Endothelial cell of hepatic sinusoid (primary cell): Measurements from ENCODE around the gene RNU2-1.
"Not testable (repeated sequence)": the region's sequence is repeated elsewhere in the genome, so short reads cannot be mapped to it uniquely, and the experiment has no call there.

Experiments used
- in situ Hi-C: cut with HindIII; loops from 2 replicates; pipeline ENCODE4 v1.10.0; 2017; ENCODE audit warnings: low sequenced_read_pairs

Gene RNU2-1

GRCh38 chr17:43233877-43234276, at the start of gene RNU2-1:
Gene RNU2-1, minus strand, starts transcription at chr17:43233977.
- in situ Hi-C loops: not testable (repeated sequence)

- in situ Hi-C loops: not testable (repeated sequence)
Measured at GRCh38 chr17:43272914-43273313, 39.1 kb upstream of the RNU2-1 start.

DNA sequence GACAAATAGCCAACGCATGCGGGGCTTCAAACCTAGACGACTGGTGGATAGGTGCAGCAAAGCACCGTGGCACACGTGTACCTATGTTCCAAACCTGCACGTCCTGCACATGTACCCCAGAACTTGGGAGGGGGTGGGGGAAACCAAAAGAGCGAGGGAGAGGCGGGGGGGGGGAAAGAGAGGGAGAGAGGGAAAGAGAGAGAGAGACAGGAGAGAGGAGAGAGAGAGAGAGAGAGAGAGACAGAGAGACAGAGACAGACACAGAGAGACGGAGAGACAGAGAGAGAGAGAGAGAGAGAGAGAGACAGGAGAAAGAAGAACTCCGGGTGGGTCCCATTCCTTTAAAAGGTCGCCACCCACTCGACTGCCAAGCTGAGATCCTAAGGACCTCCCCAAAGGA, 38.7 kb upstream of the RNU2-1 start:
- in situ Hi-C loops: not testable (repeated sequence)

DNA sequence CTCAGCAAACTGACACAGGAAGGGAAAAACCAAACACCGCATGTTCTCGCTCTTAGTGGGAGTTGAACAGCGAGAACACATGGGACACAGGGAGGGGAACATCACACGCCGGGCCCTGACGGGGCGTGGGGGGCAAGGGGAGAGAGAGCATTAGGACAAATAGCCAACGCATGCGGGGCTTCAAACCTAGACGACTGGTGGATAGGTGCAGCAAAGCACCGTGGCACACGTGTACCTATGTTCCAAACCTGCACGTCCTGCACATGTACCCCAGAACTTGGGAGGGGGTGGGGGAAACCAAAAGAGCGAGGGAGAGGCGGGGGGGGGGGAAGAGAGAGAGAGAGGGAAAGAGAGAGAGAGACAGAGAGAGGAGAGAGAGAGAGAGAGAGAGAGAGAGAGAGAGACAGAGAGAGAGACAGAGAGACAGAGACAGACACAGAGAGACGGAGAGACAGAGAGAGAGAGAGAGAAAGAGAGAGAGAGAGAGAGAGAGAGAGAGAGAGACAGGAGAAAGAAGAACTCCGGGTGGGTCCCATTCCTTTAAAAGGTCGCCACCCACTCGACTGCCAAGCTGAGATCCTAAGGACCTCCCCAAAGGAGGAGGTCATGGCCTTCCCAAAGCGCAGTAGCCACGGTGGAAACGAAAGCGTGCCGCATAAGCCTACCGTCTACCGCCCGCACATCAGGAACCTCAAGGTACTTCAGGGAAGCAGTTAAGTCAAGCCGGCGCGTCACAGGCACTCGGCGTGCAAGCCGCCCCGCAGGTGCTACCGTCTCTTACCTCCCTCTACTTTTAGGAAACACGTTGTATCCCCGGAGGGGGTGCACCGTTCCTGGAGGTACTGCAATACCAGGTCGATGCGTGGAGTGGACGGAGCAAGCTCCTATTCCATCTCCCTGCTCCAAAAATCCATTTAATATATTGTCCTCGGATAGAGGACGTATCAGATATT, 37.1 kb upstream of the RNU2-1 start:
- in situ Hi-C loops: not testable (repeated sequence)

DNA sequence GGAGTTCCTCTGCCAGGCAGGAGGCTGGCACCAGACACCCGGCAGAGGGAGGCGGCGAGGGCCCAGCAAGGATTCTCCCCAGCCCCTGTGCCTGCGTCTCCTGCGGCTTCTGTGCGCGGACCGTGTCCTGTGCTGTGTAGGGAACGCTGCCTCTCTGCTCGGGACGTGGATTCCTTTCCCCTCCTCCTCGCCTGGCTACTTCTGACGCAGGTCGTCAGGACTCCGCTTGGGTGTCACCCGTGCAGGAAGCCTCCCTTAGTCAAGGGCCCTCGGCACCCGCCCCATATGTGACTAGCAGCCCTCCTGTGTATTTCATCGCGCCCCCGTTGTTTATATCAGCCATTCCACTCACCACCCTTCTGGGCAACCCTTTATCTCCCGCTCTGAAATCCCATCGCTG, 12.7 kb upstream of the RNU2-1 start:
- in situ Hi-C loops: not testable (repeated sequence)

GRCh38 chr17:43240596-43241352, 7.0 kb upstream of the RNU2-1 start:
- in situ Hi-C loops: not testable (repeated sequence)

DNA sequence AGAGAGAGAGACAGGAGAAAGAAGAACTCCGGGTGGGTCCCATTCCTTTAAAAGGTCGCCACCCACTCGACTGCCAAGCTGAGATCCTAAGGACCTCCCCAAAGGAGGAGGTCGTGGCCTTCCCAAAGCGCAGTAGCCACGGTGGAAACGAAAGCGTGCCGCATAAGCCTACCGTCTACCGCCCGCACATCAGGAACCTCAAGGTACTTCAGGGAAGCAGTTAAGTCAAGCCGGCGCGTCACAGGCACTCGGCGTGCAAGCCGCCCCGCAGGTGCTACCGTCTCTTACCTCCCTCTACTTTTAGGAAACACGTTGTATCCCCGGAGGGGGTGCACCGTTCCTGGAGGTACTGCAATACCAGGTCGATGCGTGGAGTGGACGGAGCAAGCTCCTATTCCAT, 5.8 kb upstream of the RNU2-1 start:
- in situ Hi-C loops: not testable (repeated sequence)

DNA sequence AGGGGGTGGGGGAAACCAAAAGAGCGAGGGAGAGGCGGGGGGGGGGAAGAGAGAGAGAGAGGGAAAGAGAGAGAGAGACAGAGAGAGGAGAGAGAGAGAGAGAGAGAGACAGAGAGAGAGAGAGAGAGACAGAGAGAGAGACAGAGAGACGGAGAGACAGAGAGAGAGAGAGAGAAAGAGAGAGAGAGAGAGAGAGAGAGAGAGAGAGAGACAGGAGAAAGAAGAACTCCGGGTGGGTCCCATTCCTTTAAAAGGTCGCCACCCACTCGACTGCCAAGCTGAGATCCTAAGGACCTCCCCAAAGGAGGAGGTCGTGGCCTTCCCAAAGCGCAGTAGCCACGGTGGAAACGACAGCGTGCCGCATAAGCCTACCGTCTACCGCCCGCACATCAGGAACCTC, 514 bp downstream of the RNU2-1 start:
- in situ Hi-C loops: not testable (repeated sequence)

- in situ Hi-C loops: not testable (repeated sequence)
Measured at GRCh38 chr17:43232021-43232699, 1.6 kb downstream of the RNU2-1 start.

GRCh38 chr17:43231205-43232020, 2.4 kb downstream of the RNU2-1 start:
- in situ Hi-C loops: not testable (repeated sequence)

DNA sequence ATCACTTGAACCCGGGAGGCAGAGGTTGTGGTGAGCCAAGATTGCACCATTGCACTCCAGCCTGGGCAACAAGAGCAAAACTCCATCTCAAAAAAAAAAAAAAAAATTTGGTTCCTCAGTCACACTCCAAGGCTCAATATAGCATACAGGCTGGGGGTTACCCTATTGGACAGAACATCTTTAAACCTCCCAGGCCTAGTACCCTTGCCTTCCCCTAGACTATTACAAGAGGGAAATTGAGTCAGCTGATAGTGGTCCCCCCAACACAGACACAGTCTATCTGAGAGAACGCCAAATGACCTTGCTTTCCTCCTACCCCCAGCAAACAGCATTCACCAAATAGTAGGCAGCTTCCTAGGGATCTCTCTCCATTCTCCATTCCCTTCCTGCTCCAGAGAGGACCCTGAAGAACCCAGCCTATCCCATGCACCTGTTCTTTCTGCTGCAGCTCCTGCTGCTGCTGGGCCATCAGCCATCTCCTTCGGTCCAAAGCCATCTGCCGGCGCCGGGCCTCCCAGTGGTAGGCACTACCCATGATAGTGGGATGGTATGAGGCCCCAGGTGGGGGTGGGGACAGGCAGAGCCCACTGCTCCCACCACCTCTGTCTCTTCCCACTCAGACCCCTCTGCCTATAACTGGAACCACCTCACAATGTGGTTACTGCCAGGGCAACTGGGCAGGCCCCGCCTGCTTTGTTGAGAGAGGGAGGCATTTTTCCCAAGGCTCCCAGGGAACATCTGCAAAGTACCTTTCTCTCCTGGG, 5.6 kb downstream of the RNU2-1 start, which contains the start of gene CCDC200:
Gene CCDC200, minus strand, starts transcription at position 604 of the 763 bp plus-strand sequence. Its CDS starts 69 bp downstream, at position 535.
- in situ Hi-C loops: not testable (repeated sequence)

- in situ Hi-C loops: no loop called here
Measured at GRCh38 chr17:43226393-43226792, 7.4 kb downstream of the RNU2-1 start.

DNA sequence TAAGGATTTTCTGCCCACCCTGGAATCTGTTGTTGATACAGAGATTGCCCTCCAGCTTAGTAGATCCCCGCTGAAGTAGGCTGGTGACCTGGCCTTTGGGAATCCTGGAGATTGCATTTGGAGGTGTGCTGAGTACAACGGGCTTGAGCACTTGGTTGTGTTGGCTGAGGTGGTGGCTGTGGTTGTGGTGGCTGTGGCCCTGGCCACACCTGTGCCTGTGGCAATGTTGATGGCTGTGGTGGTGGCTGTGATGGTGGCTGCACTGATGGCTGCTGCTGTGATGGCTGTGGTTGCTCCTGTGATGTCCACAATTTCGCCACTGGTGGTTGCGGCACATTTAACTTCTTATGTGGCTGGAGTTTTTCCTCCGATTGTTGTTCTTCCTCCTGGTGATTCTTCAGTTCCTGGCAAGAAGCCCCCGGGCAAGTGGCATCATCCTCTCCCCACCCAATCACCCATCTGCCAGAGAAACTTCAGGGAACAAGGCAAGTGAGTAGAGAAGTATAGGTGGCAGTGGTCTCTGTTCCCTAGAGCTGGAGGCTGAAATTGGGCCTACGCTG, 9.6 kb downstream of the RNU2-1 start:
- in situ Hi-C loops: no loop called here

GRCh38 chr17:43220511-43221125, 13.2 kb downstream of the RNU2-1 start:
- in situ Hi-C loops: no loop called here

DNA sequence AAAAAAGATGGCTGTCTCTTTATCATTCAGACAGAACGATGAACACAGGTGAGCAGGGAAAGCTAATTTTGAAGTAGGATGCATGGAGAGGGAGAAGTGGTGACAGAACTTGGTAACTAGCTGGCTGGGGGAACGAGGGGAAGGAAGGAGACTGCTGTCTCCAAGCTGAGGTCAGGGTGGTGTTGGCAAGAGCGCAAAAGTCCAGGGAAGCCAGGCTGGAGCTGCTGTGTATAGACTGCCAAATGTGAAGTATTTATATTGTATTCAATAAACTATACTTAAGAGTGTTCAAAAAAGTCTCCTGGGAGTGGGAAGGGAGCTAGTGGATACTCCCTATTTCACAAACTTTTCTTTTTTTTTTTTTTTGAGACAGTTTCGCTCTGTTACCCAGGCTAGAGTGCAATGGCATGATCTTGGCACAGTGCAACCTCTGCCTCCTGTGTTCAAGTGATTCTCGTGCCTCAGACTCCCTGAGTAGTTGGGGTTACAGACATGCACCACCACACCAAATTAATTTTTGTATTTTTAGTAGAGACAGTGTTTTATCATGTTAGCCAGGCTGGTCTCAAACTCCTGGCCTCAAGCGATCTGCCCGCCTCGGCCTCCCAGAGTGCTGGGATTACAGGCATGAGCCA, 13.9 kb downstream of the RNU2-1 start:
- in situ Hi-C loops: no loop called here

GRCh38 chr17:43219001-43219400, 14.8 kb downstream of the RNU2-1 start:
- in situ Hi-C loops: no loop called here

DNA sequence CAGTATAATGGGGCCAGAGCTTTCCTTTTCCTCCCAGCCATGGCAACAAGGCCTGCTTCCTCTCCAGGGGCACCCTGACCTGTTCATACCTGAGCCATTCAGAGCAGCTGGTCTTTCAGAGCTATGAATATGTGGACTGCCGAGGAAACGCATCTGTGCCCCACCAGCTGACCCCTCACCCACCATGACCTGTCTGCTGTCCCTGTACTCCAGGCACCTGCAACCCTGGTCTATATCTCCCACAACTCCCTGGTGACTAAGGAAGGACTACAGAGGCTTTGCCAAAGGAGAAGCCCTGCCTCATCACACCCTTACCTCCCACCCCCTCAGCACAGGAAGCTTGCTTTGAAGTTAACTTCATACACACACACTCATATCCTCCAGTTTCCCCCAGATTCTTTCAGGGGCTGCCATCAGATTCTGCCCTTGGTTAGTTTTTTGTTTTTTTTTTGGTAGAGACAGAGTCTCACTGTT, 16.1 kb downstream of the RNU2-1 start:
- in situ Hi-C loops: no loop called here
